ENCODE measurements around the gene PCIF1.
"Not testable (repeated sequence)": the region's sequence is repeated elsewhere in the genome, so short reads cannot be mapped to it uniquely, and the experiment has no call there.

Gene PCIF1

DNA sequence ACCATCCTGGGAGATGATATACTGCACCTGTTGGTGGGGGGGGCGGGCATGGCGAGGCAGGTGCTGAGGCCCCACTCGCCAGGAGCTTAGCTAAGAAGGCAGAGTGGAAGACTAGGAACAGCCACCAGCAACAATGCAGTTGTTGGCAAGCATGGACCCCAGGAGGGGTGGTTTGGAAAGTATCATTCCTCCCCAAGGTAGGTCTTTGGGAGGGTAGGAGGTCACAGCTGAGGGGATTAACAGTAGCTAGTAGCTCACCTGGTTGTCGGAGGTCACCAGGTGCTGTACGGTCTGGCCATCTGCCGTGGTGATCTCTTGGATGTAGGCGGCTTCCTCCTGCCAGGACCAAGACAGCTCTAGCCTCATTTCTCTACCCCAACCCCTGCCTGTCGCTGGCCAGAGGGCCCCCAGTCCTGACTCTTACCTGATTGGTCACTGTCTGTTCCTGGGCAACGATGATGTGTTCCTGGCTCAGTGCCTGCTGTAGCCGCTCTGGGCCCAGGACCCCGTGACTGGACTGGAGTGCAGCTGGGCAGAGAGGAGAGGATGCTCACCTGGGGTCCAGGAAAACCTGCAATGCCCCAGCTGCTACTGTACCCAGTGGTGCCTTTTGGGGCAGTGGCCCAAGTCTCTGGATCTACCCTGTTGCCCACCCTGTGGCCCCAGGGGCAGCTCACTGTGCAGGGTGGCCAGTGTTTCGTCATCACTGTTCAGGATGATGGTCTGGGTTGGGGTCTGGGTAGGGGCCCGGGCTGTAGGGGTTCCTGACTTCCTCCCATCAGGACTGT, 15.3 kb downstream of the PCIF1 start:
- DNase-seq (ENCODE audit: low read depth in 2 of 2), result no peak
- no peak overlapping the region for H3K4me3 ChIP-seq (replicated peaks in 1 of 2; ENCODE audit: low read depth in 2 of 2, low read length in 2 of 2)
- TF ChIP-seq, protein P1, sequence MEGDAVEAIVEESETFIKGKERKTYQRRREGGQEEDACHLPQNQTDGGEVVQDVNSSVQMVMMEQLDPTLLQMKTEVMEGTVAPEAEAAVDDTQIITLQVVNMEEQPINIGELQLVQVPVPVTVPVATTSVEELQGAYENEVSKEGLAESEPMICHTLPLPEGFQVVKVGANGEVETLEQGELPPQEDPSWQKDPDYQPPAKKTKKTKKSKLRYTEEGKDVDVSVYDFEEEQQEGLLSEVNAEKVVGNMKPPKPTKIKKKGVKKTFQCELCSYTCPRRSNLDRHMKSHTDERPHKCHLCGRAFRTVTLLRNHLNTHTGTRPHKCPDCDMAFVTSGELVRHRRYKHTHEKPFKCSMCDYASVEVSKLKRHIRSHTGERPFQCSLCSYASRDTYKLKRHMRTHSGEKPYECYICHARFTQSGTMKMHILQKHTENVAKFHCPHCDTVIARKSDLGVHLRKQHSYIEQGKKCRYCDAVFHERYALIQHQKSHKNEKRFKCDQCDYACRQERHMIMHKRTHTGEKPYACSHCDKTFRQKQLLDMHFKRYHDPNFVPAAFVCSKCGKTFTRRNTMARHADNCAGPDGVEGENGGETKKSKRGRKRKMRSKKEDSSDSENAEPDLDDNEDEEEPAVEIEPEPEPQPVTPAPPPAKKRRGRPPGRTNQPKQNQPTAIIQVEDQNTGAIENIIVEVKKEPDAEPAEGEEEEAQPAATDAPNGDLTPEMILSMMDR (IDR thresholded peaks at IDR 0.05; ENCODE audit: low read depth, low read length), result no peak

DNA sequence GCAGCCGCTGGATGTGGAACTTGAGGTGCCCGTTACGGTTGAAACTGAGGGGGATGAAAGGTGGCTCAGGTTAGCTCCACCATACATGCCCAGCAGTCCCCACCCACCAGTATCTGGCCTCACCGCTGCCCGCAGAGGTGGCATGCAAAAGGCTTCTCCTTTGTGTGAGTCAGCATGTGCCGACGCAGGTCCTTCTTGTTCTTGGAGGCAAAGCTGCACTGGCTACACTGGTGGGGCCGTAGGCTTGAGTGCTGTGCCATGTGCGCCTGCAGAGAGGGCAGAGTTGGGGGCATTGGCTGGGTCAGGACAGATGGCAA, 15.8 kb downstream of the PCIF1 start:
- no peak for DNase-seq (ENCODE audit: low read depth in 2 of 2)
- TF ChIP-seq, protein P1 (IDR thresholded peaks at IDR 0.05; ENCODE audit: low read depth, low read length), result no peak
- no peak overlapping the region for H3K4me3 ChIP-seq (replicated peaks in 1 of 2; ENCODE audit: low read depth in 2 of 2, low read length in 2 of 2)

DNA sequence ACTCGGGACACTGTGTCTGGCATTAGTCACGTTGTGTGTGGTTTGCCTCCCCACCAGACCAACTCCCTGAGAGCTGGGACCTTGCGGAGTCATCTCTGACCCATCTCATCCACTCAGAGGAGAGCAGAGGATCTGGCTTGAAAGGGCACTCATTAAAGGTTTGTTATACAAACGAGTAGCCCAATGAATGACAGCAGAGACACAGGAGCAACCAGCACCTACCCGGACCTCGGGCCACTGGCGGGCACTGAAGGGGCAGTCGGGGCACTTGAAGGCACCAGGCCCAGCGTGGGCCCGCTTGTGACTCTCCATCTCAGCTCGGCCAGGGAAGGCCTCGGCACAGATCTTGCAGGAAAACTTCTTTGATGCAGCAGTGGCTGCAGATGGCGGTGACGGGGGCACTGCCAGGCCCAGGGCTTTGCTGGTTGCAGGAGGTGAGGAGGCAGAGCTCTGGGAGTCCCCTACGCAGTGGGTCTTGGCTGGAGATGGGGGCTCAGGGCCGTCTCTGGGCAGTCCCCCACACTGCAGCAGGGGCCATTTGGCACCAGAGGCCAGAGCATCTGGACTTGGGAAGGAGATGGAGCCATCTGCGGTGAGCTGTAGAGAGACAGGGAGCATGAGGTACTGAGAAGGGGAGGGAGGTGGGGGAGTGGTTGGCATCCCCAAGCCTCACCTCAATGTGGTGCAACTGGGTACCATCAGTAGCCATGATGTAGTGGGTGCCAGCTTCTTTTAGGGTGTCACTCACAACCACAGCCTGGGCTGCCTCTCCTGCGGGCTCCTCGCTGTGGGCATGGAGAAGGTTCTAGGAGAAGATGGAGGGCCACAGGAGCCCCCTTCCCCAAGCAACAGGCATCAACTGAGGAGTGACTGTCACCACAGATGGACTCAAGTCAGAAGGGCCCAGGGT, 17.7 kb downstream of the PCIF1 start:
- no peak for DNase-seq (ENCODE audit: low read depth in 2 of 2)
- no peak overlapping the region for H3K4me3 ChIP-seq (replicated peaks in 1 of 2; ENCODE audit: low read depth in 2 of 2, low read length in 2 of 2)
- TF ChIP-seq, protein P1 (IDR thresholded peaks at IDR 0.05; ENCODE audit: low read depth, low read length), result no peak

DNA sequence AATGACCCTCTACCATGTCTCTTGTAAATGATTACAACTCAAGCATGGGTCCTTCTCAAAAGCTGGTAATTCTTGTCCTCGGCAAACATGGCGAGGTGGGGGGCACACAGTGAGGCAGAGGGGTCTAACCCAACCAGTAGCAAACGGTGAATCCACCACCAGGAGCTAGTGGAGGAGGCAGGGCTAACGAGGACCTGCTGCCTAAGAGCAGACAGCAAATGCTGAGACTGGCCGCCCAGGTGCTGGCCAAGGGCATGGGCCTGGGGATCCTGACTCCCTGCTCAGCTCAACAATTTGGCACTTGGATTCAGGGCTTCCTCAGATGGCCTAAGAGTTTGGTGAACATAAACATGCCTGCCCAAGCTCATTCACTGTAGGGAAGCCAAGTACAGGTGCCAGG, 18.4 kb downstream of the PCIF1 start:
- no peak for DNase-seq (ENCODE audit: low read depth in 2 of 2)
- TF ChIP-seq, protein P1 (IDR thresholded peaks at IDR 0.05; ENCODE audit: low read depth, low read length), result no peak
- no peak overlapping the region for H3K4me3 ChIP-seq (replicated peaks in 1 of 2; ENCODE audit: low read depth in 2 of 2, low read length in 2 of 2)

DNA sequence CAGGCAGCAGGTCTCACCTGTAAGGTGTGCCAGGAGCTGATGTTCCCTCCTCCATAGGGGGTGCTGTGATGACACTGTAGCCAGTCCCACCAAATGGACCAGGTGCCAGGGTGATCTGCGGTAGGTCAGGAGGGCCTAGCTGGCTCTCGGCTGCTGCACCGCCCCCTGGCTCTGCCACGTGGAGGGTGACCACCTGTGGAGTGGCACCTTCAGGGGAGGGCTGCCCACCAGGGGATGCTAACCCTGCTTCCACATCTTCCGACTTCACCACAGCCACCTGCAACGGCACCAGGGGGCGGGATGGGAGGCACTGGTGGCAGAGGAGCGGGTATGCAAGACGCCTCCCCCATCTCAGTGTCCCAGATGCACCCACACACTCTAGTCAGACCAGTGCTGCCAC, 19.2 kb downstream of the PCIF1 start:
- TF ChIP-seq, protein P1 (IDR thresholded peaks at IDR 0.05; ENCODE audit: low read depth, low read length), result no peak

DNA sequence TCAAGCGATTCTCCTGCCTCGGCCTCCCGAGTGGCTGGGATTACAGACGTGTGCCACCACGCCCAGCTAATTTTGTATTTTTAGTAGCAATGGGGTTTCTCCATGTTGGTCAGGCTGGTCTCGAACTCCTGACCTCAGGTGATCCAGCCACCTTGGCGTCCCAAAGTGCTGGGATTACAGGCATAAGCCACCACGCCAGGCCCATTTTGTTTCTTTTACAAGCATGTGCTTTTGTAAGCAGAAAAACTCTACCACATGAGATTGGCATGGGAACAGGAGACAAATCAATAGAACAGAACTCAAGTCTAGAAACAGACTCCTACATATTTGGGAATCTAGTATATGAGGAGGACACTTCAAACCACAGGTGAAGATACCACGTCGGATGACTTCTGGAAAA, 21.8 kb downstream of the PCIF1 start:
- H3K4me3 ChIP-seq (replicated peaks in 1 of 2; ENCODE audit: low read depth in 2 of 2, low read length in 2 of 2); DNase-seq (ENCODE audit: low read depth in 2 of 2): not testable (repeated sequence)

More for the DNA sequence above, 19.2 kb downstream of the PCIF1 start:
- DNase-seq (ENCODE audit: low read depth in 2 of 2), result no peak
- no peak overlapping the region for H3K4me3 ChIP-seq (replicated peaks in 1 of 2; ENCODE audit: low read depth in 2 of 2, low read length in 2 of 2)

Data from cardiac fibroblast (primary cell).